Right lung (tissue), 5 donors: Measurements from ENCODE around the gene ZNF451. TPM values are rescaled to one million over a fixed set of nuclear protein-coding genes. Genes with fewer than 3 reads are reported as not detected.
"Not testable (repeated sequence)": the region's sequence is repeated elsewhere in the genome, so short reads cannot be mapped to it uniquely, and the experiment has no call there.

Source experiments
- DNase-seq, 2 donors: peaks; one replicate each; pipeline ENCODE4 v3.0.0-alpha.2; 2013
- polyA plus RNA-seq, 5 donors: library from polyadenylated mRNA; unstranded; fragments of 120-200 nt; gene quantifications; one replicate each; pipeline versions ENCODE4 v1.2.1 to v1.2.3, GENCODE V29; 2013; ENCODE audit warnings: inconsistent platforms in 1 of 5, low replicate concordance in 1 of 5; ENCODE audit not compliant: insufficient read length in 5 of 5, insufficient read depth in 1 of 5

Gene ZNF451
- polyA plus RNA-seq, 5 donors, result 29.2 to 54.0 (median 43.5) TPM

DNA sequence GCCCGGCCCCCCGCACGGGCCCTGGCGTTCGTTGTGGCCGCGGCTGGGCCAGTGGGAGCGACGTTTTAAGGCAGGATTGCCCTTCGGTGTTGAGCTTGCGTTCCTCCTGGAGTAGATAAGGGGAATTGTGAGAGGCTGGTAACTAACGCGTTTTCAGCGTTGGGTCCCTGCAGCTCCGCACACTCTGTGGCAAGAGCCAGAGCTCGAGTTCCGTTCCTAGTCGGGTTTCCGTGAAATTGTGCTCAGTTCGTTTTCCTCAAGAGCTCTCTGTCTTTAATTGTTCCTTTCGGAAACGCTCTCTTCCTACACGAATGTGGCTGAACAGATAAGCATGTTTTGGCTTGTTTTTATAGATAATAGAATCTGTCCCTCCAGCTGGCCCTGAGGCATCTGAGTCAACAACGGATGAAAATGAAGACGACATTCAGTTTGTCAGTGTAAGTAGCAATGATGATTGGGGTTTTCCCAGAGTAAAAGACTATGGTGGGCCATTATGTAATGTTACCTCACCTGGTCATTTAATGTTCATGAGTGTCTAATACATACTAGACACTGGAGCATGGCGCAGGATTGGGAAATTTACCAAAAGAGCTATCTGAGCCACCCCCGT, 575 bp downstream of the ZNF451 start:
- not testable (repeated sequence) for DNase-seq

- not testable (repeated sequence) for DNase-seq
Observed at GRCh38 chr6:57091375-57091774, 1.4 kb downstream of the ZNF451 start.

GRCh38 chr6:57094689-57095088, 4.7 kb downstream of the ZNF451 start:
- no peak for DNase-seq

DNA sequence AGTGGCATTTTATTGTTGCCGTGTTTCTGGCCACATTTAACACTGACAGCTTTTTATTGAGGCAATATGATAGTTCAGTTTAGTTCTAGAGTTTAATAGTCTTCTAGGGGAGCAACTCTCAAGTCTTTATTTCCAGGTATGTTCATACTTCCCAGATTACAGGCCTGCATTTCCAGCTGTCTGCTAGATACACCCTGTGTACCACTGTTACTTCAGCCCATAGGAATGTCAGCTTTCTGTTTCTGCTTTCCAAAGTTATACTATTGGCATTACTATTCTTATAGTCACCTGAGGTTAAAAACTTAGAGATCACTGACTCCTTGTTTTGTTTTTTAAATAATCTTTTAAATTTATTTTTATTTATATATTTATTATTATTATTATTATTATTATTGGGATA, 7.6 kb downstream of the ZNF451 start:
- no peak for DNase-seq

DNA sequence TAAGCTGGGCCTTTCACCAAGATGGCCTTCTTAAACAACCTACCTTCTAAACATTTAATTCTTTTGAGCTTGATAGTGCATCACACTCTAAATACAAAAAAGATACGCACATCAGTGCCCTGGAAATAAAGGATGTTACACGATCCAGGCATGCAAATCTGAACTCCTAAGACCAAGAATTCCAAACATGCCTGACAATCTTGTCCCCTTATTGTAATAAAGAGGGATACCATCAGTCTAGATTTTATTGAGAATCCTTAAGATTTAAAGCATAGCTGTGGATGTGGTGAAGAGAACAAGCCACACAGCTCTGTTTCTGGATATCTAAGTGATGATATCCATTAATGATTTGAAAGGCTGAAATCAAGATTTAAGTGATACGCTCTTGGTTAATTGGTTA, 13.0 kb downstream of the ZNF451 start:
- DNase-seq, result no peak

DNA sequence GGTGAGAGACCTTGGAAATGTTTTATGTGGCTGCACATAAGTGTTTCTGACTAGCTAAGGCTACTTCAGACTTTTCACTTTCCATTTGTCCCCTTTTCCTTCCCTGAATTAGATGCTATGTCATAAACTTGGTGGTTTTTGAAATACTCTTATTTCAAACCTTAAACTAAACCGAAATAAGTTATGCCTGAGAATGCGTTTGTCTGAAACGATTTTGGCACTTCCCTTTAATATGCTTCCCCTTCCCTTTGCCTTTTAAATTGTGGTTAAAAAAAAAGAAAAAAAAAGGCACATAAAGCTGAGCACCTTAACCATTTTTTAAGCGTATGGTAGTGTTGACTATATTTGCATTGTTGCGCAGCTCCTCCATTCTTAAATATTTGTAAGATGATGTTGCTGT, 14.3 kb downstream of the ZNF451 start:
- no peak for DNase-seq

- no peak for DNase-seq
Observed at GRCh38 chr6:57106990-57107389, 17.0 kb downstream of the ZNF451 start.

- no peak for DNase-seq
Observed at GRCh38 chr6:57108691-57109090, 18.7 kb downstream of the ZNF451 start.

DNA sequence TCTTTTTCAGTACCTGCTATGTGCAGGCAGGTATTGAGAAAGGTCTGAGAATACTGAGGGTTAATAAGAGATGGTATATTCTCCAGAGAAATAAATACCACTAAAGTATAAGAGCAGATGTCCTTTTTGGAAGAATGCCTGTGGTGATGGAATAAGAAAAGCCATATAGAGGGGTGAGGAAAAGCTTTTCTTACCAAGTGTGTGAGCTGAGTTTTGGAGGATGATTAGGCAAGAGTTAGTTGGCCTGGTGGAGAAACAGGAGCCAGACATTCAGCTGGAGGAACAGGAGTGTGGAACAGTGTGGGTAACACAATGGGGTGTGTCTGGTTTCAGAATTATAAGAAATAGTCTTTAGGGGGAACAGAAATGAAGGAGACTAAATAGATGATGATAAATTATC, 19.9 kb downstream of the ZNF451 start:
- DNase-seq, result no peak

DNA sequence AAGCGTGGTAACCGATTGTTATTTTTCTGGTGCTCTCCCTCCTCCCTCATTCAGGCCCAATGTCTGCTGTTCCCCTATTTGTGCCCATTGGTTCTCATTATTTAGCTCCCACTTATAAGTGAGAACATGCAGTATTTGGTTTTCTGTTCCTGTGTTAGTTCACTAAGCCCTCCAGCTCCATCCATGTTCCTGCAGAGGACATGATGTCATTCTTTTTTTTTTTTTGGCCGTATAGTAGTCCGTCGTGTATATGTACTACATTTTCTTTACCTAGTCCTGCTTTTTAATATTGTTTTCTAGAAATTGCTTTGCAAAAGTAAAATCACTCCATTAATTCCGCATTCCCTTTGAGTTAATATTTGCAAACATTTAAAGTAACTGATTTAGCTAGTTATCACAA, 23.1 kb downstream of the ZNF451 start:
- no peak for DNase-seq

GRCh38 chr6:57116776-57117175, 26.8 kb downstream of the ZNF451 start:
- no peak for DNase-seq

- DNase-seq, result no peak
Observed at GRCh38 chr6:57117796-57118195, 27.8 kb downstream of the ZNF451 start.

DNA sequence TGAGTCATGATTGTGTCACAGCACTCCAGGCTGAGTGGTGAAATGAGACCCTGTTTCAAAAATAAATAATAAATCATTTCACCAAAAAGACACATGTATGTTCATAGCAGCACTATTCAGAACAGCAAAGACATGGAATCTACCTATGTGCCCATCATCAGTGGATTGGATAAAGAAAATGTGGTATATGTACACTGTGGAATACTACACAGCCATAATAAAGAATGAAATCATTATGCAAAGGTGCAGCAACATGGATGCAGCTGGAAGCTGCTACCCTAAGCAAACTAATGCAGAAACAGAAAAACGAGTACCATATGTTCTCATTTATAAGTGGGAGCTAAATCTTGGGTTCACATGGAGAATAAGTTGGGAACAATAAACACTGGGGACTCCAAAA, 33.1 kb downstream of the ZNF451 start:
- DNase-seq, result no peak

GRCh38 chr6:57127763-57128162, 37.8 kb downstream of the ZNF451 start:
- DNase-seq, result no peak

DNA sequence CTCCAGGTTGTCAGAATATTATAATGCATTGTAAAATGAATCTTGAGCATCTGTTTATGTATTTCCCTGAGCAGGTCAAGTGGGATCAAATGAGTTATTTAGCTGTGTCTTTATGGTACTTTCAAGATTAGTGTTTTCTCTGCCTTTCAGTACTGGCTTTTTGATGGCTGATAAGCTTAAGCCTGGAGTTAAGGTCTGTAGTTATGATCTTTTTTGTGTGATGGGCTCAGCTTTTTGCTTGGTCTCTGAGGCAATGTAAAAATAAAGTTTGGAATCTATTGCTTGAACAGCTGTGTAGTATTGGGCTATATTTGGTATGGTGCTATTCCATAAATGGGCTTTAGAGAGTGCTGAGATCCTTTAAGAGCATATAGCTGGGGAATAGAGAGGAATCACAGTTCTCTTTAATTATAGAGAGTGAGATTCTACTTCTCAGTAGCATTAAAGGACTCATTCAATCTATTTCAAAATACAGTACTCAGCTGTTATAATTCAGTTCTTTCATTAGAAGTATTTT, 40.7 kb downstream of the ZNF451 start:
- peak; percentile 4 to 17 for DNase-seq

DNA sequence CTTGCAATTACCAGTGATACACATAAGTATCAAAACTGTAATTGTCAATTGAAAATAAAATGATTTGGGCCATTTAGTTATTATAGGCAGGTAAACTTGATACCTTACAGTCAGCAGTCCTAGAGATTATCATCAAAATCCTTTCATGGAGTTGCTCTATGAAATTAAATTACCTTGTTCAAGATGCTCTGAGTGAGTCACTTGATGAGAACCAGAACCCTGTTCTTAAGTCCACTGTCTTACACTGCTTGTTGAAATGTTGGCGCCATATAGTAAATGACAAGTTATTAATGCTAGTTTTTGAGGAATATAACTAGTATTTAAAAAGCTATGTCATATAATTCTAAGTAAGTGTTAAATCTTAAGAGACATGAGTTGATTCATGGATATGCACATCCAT, 45.0 kb downstream of the ZNF451 start:
- DNase-seq, result no peak

- no peak for DNase-seq
Observed at GRCh38 chr6:57135885-57136284, 45.9 kb downstream of the ZNF451 start.

DNA sequence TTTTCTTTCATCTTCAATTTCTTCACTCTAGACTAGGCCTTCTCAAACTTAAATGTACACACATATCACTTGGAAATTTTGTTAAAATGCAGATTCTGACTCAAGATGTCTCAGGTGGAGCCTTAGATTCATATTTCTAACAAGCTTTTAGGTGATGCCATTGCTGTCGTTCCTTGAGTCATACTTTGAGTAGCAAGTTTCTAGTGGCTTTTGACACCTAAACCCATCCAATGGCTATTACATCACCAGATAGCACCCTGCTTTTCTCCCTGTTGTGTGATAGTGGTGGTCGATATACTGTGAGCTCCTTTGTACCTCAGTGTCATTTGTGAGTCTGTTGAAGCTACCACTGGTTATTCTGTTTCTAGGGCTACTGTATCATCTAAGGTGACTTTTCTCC, 47.4 kb downstream of the ZNF451 start:
- no peak for DNase-seq

DNA sequence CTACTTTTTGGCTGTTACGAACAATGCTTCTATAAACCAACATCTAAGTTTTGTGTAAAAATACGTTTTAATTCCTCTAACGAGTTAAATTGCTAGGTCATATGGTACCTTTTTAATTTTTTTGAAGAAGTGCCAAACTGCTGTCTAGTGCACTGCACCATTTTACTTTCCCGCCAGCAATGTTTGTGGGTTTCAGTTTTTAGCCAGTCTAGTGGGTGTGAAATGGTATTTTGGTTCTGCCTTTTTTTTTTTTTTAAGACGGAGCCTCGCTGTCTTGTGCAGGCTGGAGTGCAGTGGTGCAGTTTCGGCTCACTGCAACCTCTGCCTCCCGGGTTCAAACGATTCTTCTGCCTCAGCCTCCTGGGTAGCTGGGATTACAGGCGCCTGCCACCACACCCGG, 48.0 kb downstream of the ZNF451 start:
- no peak for DNase-seq

- no peak for DNase-seq
Observed at GRCh38 chr6:57141451-57142177, 51.6 kb downstream of the ZNF451 start.

GRCh38 chr6:57142178-57142525, 52.2 kb downstream of the ZNF451 start:
- DNase-seq, result no peak

DNA sequence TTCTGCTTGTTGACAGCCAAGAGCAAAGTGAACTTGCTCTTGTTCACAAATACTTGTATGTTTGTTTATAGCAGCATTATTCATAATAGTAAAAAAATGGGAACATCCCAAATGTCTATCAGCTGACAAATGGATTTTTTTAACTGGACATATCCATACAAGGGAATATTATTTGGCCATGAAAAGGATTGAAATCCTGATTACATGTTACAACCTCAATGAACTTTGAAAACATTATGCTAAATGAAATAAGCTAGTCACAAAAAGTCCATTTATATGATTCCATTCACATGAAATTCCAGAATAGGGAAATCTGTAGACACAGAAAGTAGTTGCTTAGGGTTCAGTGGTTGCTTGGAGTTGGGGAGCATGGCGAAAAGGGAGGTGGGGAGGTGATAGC, 53.7 kb downstream of the ZNF451 start:
- no peak for DNase-seq

- DNase-seq, result no peak
Observed at GRCh38 chr6:57147401-57147800, 57.4 kb downstream of the ZNF451 start.
